ENCODE results near the gene PIK3R3. TPM values are rescaled to one million over a fixed set of nuclear protein-coding genes. Genes with fewer than 3 reads are reported as not detected.

PIK3R3 gene
- total RNA-seq, 1 experiment from 2014 or later = 12.4 TPM

GRCh38 chr1:46041551-46041950 lies 90.9 kb downstream of the PIK3R3 start:
- Histone ChIP-seq H3K4ac (ENCODE audit: low read depth, low read length) (no peak overlapping the region), H3K79me2 (ENCODE audit: insufficient read depth, low read length) (no peaks in the 10 kb centered on the region), H4K20me1 (ENCODE audit: control insufficient read depth, insufficient read depth, insufficient read length) (no peaks in the 10 kb centered on the region), H3K23ac (ENCODE audit: insufficient read length, low read depth, low read length) (no peak overlapping the region), H2AFZ (ENCODE audit: low read length) (no peak overlapping the region), H3K4me1 (ENCODE audit: insufficient read depth, low read length) (peaks cover 7% of the 10 kb centered on the region), H3K4me2 (ENCODE audit: insufficient read depth, insufficient read length, low read length) (no peak overlapping the region), H3K9me3 (ENCODE audit: control insufficient read depth, low read depth, low read length) (no peaks in the 10 kb centered on the region), H2BK5ac (ENCODE audit: insufficient read length, low read length) (no peak overlapping the region), H3K56ac (ENCODE audit: insufficient read length, low read depth, low read length) (no peak overlapping the region), H3T11ph (ENCODE audit: low read length) (no peak overlapping the region), H3K9ac (ENCODE audit: extremely low read depth, insufficient read length, low read length) (no peak overlapping the region), H3K27me3 (ENCODE audit: insufficient read depth, low read length) (no peaks in the 10 kb centered on the region), H4K8ac (replicated peaks; ENCODE audit: insufficient read length, low read depth, low read length) (no peak overlapping the region), H2AK5ac (ENCODE audit: insufficient read length, low read length) (no peak overlapping the region), H4K91ac (ENCODE audit: insufficient read length, low read depth, low read length) (no peak overlapping the region), H2BK12ac (ENCODE audit: insufficient read length, low read depth, low read length) (no peak overlapping the region), H2BK20ac (ENCODE audit: low read depth, low read length, poor library complexity, severe bottlenecking) (no peak overlapping the region), H3K18ac (ENCODE audit: insufficient read length, low read depth, low read length) (no peak overlapping the region), H2BK15ac (ENCODE audit: low read depth, low read length) (no peak overlapping the region), H3K14ac (ENCODE audit: insufficient read depth, low read length) (no peak overlapping the region), H2BK120ac (ENCODE audit: low read depth, low read length, poor library complexity, severe bottlenecking) (no peak overlapping the region), H3K23me2 (ENCODE audit: insufficient read length, low read depth, low read length, poor library complexity, severe bottlenecking) (no peaks in the 10 kb centered on the region), H3K27ac (ENCODE audit: insufficient read length, low read depth, low read length) (no peak overlapping the region), H4K5ac (ENCODE audit: insufficient read length, low read depth, low read length) (no peak overlapping the region), H3K79me1 (ENCODE audit: insufficient read depth, low read depth, low read length, poor library complexity, severe bottlenecking) (no peaks in the 10 kb centered on the region)
- Mint-ChIP-seq H3K4me3 (no peak overlapping the region), H3K4me1 (peaks cover 17 to 19% of the 10 kb centered on the region in 2 experiments), H3K27me3 (ENCODE audit: low read depth) (peaks cover 18% of the 10 kb centered on the region), H3K36me3 (ENCODE audit: insufficient read depth in 1 of 3, low read depth in 3 of 3) (peaks cover 3 to 20% (median 16%) of the 10 kb centered on the region in 3 experiments; a peak in 6 of 7 replicates), H3K27ac (no peak overlapping the region), H3K9me3 (no peaks in the 10 kb centered on the region)
- TF ChIP-seq, protein P1, sequence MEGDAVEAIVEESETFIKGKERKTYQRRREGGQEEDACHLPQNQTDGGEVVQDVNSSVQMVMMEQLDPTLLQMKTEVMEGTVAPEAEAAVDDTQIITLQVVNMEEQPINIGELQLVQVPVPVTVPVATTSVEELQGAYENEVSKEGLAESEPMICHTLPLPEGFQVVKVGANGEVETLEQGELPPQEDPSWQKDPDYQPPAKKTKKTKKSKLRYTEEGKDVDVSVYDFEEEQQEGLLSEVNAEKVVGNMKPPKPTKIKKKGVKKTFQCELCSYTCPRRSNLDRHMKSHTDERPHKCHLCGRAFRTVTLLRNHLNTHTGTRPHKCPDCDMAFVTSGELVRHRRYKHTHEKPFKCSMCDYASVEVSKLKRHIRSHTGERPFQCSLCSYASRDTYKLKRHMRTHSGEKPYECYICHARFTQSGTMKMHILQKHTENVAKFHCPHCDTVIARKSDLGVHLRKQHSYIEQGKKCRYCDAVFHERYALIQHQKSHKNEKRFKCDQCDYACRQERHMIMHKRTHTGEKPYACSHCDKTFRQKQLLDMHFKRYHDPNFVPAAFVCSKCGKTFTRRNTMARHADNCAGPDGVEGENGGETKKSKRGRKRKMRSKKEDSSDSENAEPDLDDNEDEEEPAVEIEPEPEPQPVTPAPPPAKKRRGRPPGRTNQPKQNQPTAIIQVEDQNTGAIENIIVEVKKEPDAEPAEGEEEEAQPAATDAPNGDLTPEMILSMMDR (conservative IDR thresholded peaks at IDR 0.05) = no peak
- DNase-seq = no peak
- WGBS (ENCODE audit: extremely low coverage, insufficient read length, low lambda C conversion rate) = no CpG with 5 or more reads among the region's 2 CpGs

Data from H9 (cell line).